ENCODE results near the gene ETS1.

Gene ETS1

GRCh38 chr11:128582496-128583366, 4.6 kb downstream of the ETS1 start:
- Histone ChIP-seq H3K27ac (ENCODE audit: low read depth, low read length, poor library complexity, severe bottlenecking) (no peak overlapping the region), H3K4me2 (ENCODE audit: low read length) (no peak overlapping the region), H3K9me2 (ENCODE audit: low read depth, low read length) (no peaks in the 10 kb centered on the region), H3K9ac (ENCODE audit: low read length) (no peak overlapping the region), H2AFZ (ENCODE audit: low read length) (no peak overlapping the region), H4K20me1 (ENCODE audit: insufficient read depth, low read length) (no peaks in the 10 kb centered on the region), H3K4me3 (ENCODE audit: low read depth, low read length, poor library complexity, severe bottlenecking) (no peak overlapping the region), H3K36me3 (ENCODE audit: insufficient read depth, low read length) (no peaks in the 10 kb centered on the region), H3K27me3 (ENCODE audit: insufficient read depth, low read length) (no peaks in the 10 kb centered on the region), H3K4me1 (ENCODE audit: insufficient read depth, low read length, severe bottlenecking) (no peaks in the 10 kb centered on the region), H3K79me2 (ENCODE audit: insufficient read depth, low read length) (no peaks in the 10 kb centered on the region), H3K9me3 (ENCODE audit: low read length) (no peaks in the 10 kb centered on the region), H3F3A (ENCODE audit: insufficient read depth, low read length) (no peaks in the 10 kb centered on the region)
- TF ChIP-seq EZH2 (IDR thresholded peaks at IDR 0.05; ENCODE audit: borderline replicate concordance, low read length) (no peak), CTCF (IDR thresholded peaks at IDR 0.05; ENCODE audit: low read length) (no peak)

GRCh38 chr11:128581561-128582272, 5.6 kb downstream of the ETS1 start:
- no peak overlapping the region for H3K4me2 ChIP-seq (ENCODE audit: low read length)
- H3K9ac ChIP-seq (ENCODE audit: low read length), result no peak overlapping the region
- H3F3A ChIP-seq (ENCODE audit: insufficient read depth, low read length), result no peaks in the 10 kb centered on the region
- H3K36me3 ChIP-seq (ENCODE audit: insufficient read depth, low read length), result no peaks in the 10 kb centered on the region
- H4K20me1 ChIP-seq (ENCODE audit: insufficient read depth, low read length), result no peaks in the 10 kb centered on the region
- TF ChIP-seq EZH2 (IDR thresholded peaks at IDR 0.05; ENCODE audit: borderline replicate concordance, low read length) (no peak), CTCF (IDR thresholded peaks at IDR 0.05; ENCODE audit: low read length) (no peak)
- no peak overlapping the region for H3K4me3 ChIP-seq (ENCODE audit: low read depth, low read length, poor library complexity, severe bottlenecking)
- no peak overlapping the region for H3K27ac ChIP-seq (ENCODE audit: low read depth, low read length, poor library complexity, severe bottlenecking)
- no peak overlapping the region for H2AFZ ChIP-seq (ENCODE audit: low read length)
- no peaks in the 10 kb centered on the region for H3K9me3 ChIP-seq (ENCODE audit: low read length)
- H3K79me2 ChIP-seq (ENCODE audit: insufficient read depth, low read length), result no peaks in the 10 kb centered on the region
- H3K4me1 ChIP-seq (ENCODE audit: insufficient read depth, low read length, severe bottlenecking), result no peaks in the 10 kb centered on the region
- H3K27me3 ChIP-seq (ENCODE audit: insufficient read depth, low read length), result no peaks in the 10 kb centered on the region
- H3K9me2 ChIP-seq (ENCODE audit: low read depth, low read length), result no peaks in the 10 kb centered on the region

- Histone ChIP-seq H3K79me2 (ENCODE audit: insufficient read depth, low read length) (no peaks in the 10 kb centered on the region), H3F3A (ENCODE audit: insufficient read depth, low read length) (no peaks in the 10 kb centered on the region), H3K9me2 (ENCODE audit: low read depth, low read length) (no peaks in the 10 kb centered on the region), H3K27me3 (ENCODE audit: insufficient read depth, low read length) (no peaks in the 10 kb centered on the region), H3K9me3 (ENCODE audit: low read length) (no peaks in the 10 kb centered on the region), H4K20me1 (ENCODE audit: insufficient read depth, low read length) (no peaks in the 10 kb centered on the region), H3K27ac (ENCODE audit: low read depth, low read length, poor library complexity, severe bottlenecking) (no peak overlapping the region), H3K9ac (ENCODE audit: low read length) (no peak overlapping the region), H3K4me1 (ENCODE audit: insufficient read depth, low read length, severe bottlenecking) (peaks cover 8% of the 10 kb centered on the region), H3K36me3 (ENCODE audit: insufficient read depth, low read length) (no peaks in the 10 kb centered on the region), H3K4me3 (ENCODE audit: low read depth, low read length, poor library complexity, severe bottlenecking) (no peak overlapping the region), H3K4me2 (ENCODE audit: low read length) (no peak overlapping the region), H2AFZ (ENCODE audit: low read length) (no peak overlapping the region)
- TF ChIP-seq EZH2 (IDR thresholded peaks at IDR 0.05; ENCODE audit: borderline replicate concordance, low read length), result no peak
- TF ChIP-seq CTCF (IDR thresholded peaks at IDR 0.05; ENCODE audit: low read length), result no peak
These were observed 6.7 kb downstream of the ETS1 start for GRCh38 chr11:128580612-128581011.

Data from OCI-LY1 (cell line).